GM19328 (cell line): ENCODE results near the gene PRKN.

ENCODE experiments used
- ATAC-seq: cut with Tn5 transposase; IDR thresholded peaks from one replicate; pipeline ENCODE4 v1.9.1; 2021; ENCODE audit warnings: mild to moderate bottlenecking, moderate library complexity; ENCODE audit not compliant: unreplicated experiment

The PRKN gene

DNA sequence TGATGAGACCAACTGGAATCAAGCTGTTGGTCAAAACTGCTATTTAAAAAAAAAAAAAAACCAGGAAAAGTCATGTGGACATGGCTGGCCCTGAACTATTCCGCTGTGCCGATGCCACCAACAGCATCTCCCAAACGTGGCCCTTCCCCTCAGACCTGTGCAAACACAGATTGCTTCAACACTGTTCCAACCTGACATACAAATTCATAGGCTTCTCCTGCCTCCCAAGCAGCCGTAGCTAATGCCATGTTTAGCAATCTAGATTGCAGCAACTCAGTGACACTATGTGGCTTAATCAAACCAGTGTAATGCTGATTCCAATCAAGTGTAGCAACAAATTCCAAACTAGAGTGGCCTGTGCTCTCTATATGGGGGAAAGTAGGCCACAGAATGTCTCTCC, 16.2 kb downstream of the PRKN start:
- no peak for ATAC-seq

DNA sequence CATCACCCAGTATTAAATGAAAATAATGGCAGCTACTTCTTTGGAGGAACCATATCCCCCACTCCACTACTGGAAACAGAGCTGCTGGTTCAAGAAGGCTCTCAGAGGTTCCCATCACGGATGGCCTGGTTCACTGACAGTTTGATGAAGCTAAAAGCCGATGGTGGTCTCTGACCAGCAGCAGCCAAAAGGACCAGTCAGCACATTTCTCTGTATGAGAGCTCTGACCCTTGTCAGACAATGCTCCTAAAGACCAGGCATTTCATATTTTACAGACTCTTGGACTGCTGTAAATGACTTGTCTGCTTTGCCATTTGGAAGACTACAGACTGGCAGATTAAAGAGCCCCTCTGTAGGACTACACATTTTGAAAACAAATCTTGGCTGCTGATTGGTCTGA, 16.6 kb downstream of the PRKN start:
- no peak for ATAC-seq

- no peak for ATAC-seq
Observed at GRCh38 chr6:162710419-162710818, 17.1 kb downstream of the PRKN start.

DNA sequence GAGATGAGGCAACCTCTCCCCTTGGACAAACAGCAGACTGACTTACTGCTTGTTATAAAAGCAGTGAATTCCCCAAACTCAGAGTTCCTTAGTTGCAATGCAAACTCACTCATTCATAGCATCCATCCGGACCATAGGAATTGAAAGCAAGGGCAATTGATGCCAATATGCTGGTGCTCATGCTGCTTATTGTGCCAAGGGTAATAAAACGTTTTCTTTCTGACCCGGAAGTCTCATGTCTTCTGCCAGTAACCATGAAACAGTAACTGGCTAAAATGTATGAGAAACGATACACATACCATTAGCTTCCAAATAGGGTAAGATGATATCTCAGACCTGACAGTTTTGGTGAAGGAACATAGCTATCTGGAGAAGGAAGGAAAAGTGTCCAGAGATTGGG, 18.1 kb downstream of the PRKN start:
- ATAC-seq: no peak

DNA sequence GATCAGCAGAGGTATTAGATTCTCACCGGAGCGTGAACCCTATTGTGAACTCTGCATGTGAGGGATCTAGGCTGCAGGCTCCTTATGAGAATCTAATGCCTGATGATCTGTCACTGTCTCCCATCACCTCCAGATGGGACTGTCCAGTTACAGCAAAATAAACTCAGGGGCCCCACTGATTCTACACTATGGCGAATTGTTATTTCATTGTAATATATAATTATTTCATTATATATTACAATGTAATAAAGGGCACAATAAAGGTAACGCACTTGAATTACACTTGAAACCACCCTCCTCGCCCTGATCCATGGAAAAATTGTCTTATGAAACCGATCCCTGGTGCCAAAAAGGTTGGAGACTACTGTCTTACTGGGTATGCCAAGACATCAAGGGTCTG, 18.6 kb downstream of the PRKN start:
- no peak for ATAC-seq

- no peak for ATAC-seq
Observed at GRCh38 chr6:162706232-162706631, 21.3 kb downstream of the PRKN start.

GRCh38 chr6:162705736-162706135, 21.8 kb downstream of the PRKN start:
- no peak for ATAC-seq

GRCh38 chr6:162704001-162704400, 23.6 kb downstream of the PRKN start:
- ATAC-seq: no peak

DNA sequence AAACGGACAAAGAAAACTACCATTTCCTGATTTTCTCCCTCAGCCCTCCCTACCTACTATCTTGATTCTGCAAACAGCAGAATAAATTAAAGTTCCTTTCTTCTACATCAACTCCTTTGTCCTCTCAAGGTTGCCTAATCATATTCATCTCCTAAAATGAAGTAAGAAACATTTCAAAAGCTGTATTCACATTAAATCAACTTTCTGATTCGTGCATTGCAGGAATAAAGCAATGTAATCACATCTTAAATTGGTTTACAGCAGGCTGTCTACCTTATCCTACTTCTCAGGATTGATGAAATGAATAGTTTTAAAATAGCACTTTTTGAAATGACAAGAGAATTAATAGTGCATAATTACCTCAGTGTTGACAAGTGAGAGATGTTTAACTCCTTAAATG, 25.1 kb downstream of the PRKN start:
- ATAC-seq: no peak

- no peak for ATAC-seq
Observed at GRCh38 chr6:162701551-162701950, 26.0 kb downstream of the PRKN start.

DNA sequence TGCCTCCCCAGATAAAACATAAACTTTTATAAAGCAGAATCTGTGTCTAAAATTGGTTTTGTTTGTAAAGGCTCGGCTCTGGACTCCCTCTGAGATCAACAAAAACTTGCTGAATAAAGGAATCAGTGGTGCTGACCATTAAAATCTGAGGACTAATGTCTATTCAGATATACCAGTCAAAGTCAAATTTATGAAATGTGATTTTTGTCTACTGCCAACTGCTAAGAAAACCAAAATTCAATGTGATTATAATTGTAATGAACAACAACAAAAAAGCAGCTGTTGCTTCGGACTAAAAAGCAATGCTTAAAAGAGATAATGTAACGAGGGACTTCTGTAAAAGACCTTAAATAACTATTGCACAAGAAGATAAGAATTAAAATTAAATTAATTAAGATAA, 26.6 kb downstream of the PRKN start:
- no peak for ATAC-seq

DNA sequence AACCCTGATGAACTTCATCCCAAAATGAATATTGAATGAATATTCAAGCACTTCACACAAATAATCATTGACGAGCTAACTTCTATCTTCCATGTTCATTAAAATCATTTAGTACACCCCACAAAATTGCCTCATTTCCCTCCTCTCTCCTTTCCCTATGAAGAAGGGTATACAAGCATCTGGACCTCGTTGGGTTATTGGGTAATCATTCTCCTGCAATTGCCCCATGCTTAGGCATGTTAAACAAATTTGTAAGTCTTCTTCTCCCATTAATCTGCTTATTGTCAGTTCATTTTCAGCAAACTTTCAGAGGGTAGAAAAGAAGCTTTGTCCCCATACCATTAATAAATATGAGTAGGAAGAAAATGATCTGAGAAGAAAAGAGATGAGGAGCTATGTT, 27.6 kb downstream of the PRKN start:
- no peak for ATAC-seq

DNA sequence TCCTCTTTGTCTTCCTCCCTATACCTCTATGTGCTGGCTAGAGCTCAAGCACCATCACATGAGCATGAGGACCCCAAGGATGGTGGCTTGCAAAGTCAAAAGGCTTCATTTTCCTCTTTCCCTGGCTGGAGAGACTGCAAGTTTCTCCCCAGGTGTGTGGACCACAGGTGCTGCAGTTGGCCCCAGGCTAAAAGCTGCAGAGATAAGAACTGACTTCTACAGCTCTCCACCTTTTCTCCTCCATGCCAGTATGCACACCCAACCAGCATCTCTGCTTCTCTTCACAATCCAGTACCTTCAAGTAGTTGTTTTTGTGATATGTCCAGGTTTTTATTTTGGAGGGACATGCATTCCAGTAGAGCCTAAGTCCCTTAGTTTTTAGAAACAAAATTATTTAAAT, 29.1 kb downstream of the PRKN start:
- ATAC-seq: no peak

DNA sequence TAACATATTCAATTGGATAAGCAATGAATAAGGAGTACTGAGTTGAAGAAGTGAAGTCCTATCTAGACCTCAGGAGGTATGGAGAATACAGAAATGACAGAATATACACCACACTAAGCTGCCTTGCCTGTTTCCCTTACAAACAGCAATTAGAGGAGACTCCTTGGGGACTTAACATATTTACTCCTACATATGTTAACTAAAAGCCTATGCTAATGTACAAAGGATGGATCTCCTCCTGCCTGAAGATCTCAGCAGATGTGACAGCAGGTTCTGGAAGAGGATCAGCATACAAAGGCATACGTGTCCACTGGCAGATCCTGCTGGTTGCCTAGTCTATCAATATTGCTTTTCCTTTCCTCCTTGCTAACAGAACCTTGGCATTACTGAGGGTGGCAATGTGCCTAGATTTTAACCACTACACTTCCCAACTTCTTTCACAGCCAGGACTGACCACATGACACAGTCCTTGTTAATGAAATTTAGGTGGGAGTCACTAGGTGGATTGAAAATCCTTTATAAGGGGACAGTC, 29.6 kb downstream of the PRKN start:
- ATAC-seq: no peak

DNA sequence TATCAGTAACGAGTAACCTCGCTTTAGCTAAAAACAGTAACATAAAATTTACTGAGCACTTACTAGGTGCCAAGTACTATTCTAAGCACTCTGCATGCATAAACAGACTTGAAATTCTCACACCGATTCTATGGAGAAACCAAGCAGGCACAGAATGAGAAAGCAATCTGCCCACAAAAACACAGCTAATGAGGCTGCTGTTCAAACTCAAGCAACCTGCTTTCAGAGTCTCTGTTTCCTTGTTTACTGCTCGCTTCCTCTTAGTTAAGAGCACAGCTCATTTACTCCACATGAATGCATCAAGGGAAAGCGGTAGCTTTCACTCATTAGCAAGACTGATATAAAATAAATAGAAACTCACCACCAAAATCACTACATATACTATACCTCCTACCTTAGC, 37.4 kb downstream of the PRKN start:
- ATAC-seq: no peak

- ATAC-seq: no peak
Observed at GRCh38 chr6:162688751-162689345, 38.7 kb downstream of the PRKN start.

- ATAC-seq: no peak
Observed at GRCh38 chr6:162685586-162685985, 42.0 kb downstream of the PRKN start.

- ATAC-seq: no peak
Observed at GRCh38 chr6:162684961-162685360, 42.6 kb downstream of the PRKN start.

GRCh38 chr6:162684052-162684451, 43.5 kb downstream of the PRKN start:
- no peak for ATAC-seq

DNA sequence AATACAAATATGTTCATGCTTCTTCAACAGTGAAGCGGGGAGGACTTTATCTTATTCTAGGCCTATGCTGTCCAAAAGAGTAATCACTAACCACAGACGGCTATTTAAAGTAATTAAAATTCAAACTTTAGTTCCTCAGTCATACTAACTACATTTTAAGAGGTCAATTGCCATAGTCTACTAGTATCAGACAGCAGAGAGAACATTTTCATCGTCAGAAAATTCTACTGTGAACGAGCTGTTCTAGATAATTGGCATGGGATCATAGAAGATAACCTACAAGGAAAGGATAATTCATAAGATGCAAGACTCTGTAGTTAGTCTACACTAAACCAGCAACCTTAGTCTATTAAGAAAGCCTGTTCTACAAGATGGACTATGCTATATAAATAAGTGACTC, 44.4 kb downstream of the PRKN start:
- ATAC-seq: no peak

- ATAC-seq: no peak
Observed at GRCh38 chr6:162681447-162681846, 46.1 kb downstream of the PRKN start.

DNA sequence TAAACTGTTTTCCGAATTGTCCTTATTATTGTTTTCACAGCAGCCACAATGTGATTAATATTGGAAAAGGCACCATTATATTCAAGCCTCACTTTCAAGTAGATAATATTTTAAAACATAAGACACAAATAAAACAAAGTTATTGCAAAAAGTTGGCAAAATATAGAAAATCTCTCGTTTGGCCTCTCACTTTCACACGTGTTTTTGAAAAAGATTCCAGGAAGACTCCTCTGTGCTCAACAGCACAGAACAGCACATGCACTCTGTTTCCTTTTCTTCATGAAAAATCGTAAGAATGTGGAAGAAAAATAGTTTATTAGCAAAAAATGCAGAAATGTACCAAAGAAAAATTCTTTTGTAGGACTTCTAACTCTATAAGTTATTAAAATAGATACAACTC, 46.7 kb downstream of the PRKN start:
- ATAC-seq: no peak

DNA sequence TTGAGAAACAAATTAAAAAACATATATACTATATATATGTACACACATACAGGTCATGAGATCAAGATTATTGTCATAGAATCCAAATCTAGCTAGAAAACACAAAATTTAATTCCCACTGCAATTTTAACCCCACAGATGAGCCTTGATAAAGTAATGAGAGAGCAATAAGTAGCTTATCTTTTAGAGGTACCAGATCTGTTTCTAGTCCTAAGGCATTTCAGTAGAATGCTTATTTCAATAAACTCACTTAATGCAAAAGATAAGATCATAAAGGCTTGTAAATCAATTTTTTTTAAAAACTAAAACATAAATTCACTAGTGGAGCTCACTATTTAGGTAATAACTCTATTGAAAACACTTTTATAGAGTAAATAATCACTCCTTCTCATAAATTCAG, 47.2 kb downstream of the PRKN start:
- ATAC-seq: no peak
